ENCODE measurements around the gene TPTE.

DNA sequence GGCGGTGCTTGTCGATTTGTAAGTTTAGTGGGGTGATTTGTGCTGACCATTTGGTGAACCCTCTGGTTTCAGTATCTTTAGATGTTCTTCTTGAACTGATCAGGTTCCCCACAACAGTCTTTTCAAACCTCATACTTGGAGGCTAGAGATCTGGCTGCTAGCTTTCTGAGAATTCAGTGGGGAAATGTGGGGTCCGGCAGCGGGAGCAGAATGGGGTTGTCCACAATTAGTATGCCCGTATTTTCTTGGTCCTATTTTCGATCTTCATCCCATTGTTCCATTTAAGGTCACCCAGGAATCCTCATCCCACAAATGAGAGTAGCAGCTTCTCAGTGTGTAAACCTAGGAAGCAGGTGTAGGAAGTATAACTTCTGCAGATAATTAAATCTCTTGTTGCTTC lies 10.3 kb upstream of the TPTE start:
- no peak for TF ChIP-seq GABPA (IDR thresholded peaks at IDR 0.05; ENCODE audit: low read depth)
- TF ChIP-seq, protein P1, sequence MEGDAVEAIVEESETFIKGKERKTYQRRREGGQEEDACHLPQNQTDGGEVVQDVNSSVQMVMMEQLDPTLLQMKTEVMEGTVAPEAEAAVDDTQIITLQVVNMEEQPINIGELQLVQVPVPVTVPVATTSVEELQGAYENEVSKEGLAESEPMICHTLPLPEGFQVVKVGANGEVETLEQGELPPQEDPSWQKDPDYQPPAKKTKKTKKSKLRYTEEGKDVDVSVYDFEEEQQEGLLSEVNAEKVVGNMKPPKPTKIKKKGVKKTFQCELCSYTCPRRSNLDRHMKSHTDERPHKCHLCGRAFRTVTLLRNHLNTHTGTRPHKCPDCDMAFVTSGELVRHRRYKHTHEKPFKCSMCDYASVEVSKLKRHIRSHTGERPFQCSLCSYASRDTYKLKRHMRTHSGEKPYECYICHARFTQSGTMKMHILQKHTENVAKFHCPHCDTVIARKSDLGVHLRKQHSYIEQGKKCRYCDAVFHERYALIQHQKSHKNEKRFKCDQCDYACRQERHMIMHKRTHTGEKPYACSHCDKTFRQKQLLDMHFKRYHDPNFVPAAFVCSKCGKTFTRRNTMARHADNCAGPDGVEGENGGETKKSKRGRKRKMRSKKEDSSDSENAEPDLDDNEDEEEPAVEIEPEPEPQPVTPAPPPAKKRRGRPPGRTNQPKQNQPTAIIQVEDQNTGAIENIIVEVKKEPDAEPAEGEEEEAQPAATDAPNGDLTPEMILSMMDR (IDR thresholded peaks at IDR 0.05; ENCODE audit: insufficient read depth, low read length) = no peak
